ENCODE measurements around the gene PILRB.
"Not testable (repeated sequence)": the region's sequence is repeated elsewhere in the genome, so short reads cannot be mapped to it uniquely, and the experiment has no call there.

DNA sequence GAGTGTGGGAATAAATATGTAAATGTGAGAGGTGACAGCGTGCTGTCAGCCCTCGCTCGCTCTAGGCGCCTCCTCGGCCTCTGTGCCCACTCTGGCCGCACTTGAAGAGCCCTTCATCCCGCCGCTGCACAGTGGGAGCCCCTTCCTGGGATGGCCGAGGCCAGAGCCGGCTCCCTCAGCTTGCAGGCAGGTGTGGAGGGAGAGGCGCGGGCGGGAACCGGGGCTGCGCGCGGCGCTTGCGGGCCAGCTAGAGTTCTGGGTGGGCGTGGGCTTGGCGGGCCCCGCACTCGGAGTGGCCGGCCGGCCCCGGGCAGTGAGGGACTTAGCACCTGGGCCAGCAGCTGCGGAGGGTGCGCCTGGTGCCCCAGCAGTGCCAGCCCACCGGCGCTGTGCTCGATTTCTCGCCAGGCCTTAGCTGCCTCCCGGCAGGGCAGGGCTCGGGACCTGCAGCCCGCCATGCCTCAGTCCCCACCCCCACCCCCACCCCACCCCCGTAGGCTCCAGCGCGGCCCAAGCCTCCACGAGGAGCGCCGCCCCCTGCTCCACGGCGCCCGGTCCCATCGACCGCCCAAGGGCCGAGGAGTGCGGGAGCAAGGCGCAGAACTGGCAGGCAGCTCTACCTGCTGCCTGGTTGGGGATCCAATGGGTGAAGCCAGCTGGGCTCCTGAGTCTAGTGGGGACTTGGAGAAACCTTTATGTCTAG, 23.8 kb downstream of the PILRB start:
- TF ChIP-seq, protein P1, sequence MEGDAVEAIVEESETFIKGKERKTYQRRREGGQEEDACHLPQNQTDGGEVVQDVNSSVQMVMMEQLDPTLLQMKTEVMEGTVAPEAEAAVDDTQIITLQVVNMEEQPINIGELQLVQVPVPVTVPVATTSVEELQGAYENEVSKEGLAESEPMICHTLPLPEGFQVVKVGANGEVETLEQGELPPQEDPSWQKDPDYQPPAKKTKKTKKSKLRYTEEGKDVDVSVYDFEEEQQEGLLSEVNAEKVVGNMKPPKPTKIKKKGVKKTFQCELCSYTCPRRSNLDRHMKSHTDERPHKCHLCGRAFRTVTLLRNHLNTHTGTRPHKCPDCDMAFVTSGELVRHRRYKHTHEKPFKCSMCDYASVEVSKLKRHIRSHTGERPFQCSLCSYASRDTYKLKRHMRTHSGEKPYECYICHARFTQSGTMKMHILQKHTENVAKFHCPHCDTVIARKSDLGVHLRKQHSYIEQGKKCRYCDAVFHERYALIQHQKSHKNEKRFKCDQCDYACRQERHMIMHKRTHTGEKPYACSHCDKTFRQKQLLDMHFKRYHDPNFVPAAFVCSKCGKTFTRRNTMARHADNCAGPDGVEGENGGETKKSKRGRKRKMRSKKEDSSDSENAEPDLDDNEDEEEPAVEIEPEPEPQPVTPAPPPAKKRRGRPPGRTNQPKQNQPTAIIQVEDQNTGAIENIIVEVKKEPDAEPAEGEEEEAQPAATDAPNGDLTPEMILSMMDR (IDR thresholded peaks at IDR 0.05): not testable (repeated sequence)
- not testable (repeated sequence) for TF ChIP-seq POLR2A (IDR thresholded peaks at IDR 0.05)

All from right lobe of liver (tissue), 4 donors.